ENCODE measurements around the gene OTOS.

DNA sequence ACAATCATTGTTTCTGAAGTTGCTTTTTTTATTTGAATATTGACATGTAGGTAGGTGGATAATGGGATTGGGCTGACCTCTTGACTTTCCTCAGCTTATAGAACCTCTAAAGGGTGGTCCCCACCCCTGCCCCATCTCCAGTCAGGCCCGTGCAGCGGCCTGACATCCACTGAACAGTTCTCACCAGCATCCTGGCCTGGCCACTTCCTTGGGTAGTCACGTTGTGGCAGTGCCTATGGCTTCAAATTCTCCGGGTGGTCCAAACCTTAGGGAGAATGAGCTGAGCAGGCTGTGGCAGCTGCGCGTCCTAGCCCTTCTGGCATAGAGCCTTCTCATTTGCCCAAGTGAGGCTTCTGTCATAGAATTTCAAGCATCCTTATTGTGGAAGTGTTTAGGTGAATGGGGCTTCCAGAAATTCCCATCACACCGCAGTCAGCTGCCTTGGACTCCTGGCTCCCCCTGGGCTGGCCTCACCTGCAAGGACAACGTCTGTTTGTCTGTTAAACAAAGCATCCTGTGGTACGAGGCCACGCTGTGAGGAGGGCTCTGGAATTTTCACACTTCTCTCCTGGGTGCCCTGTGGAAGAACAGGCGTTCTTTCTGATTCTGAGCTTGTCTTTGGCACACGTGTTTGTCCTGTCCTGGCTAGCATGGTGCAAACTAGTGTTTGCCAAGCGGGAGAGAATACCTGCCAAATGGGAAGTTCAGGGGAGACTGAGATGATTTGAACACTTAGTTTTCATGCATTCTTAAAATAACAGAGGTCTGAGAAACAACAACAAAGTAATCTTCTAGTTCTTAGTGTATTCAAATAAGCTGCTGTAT lies 31.8 kb upstream of the OTOS start:
- TF ChIP-seq, protein P1, sequence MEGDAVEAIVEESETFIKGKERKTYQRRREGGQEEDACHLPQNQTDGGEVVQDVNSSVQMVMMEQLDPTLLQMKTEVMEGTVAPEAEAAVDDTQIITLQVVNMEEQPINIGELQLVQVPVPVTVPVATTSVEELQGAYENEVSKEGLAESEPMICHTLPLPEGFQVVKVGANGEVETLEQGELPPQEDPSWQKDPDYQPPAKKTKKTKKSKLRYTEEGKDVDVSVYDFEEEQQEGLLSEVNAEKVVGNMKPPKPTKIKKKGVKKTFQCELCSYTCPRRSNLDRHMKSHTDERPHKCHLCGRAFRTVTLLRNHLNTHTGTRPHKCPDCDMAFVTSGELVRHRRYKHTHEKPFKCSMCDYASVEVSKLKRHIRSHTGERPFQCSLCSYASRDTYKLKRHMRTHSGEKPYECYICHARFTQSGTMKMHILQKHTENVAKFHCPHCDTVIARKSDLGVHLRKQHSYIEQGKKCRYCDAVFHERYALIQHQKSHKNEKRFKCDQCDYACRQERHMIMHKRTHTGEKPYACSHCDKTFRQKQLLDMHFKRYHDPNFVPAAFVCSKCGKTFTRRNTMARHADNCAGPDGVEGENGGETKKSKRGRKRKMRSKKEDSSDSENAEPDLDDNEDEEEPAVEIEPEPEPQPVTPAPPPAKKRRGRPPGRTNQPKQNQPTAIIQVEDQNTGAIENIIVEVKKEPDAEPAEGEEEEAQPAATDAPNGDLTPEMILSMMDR (IDR thresholded peaks at IDR 0.05): no peak
- TF ChIP-seq, protein P2, sequence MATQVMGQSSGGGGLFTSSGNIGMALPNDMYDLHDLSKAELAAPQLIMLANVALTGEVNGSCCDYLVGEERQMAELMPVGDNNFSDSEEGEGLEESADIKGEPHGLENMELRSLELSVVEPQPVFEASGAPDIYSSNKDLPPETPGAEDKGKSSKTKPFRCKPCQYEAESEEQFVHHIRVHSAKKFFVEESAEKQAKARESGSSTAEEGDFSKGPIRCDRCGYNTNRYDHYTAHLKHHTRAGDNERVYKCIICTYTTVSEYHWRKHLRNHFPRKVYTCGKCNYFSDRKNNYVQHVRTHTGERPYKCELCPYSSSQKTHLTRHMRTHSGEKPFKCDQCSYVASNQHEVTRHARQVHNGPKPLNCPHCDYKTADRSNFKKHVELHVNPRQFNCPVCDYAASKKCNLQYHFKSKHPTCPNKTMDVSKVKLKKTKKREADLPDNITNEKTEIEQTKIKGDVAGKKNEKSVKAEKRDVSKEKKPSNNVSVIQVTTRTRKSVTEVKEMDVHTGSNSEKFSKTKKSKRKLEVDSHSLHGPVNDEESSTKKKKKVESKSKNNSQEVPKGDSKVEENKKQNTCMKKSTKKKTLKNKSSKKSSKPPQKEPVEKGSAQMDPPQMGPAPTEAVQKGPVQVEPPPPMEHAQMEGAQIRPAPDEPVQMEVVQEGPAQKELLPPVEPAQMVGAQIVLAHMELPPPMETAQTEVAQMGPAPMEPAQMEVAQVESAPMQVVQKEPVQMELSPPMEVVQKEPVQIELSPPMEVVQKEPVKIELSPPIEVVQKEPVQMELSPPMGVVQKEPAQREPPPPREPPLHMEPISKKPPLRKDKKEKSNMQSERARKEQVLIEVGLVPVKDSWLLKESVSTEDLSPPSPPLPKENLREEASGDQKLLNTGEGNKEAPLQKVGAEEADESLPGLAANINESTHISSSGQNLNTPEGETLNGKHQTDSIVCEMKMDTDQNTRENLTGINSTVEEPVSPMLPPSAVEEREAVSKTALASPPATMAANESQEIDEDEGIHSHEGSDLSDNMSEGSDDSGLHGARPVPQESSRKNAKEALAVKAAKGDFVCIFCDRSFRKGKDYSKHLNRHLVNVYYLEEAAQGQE (IDR thresholded peaks at IDR 0.05; ENCODE audit: insufficient read depth in 1 of 2, low read depth in 2 of 2, low read length in 1 of 2): no peak
